ENCODE results near the gene ZBTB40.

DNA sequence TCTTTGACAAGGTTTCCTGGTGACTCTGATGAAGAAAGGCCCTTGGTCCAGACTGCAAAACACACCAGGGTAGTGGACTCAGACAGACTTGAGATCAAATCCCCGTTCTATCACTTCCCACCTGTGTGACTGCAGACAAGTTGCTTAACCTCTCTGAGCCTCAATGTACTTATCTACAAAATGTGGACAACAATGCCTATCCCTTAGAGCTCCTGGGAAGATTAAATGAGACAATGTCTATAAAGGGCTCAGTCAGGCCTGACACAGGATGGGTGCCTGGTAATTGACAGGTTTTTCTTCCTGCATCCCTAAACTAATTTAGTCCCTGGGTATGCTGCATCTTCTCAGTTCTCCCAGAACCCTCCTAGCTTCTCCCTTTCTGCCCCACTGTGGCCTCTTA lies 37.9 kb upstream of the ZBTB40 start:
- TF ChIP-seq, protein P1, sequence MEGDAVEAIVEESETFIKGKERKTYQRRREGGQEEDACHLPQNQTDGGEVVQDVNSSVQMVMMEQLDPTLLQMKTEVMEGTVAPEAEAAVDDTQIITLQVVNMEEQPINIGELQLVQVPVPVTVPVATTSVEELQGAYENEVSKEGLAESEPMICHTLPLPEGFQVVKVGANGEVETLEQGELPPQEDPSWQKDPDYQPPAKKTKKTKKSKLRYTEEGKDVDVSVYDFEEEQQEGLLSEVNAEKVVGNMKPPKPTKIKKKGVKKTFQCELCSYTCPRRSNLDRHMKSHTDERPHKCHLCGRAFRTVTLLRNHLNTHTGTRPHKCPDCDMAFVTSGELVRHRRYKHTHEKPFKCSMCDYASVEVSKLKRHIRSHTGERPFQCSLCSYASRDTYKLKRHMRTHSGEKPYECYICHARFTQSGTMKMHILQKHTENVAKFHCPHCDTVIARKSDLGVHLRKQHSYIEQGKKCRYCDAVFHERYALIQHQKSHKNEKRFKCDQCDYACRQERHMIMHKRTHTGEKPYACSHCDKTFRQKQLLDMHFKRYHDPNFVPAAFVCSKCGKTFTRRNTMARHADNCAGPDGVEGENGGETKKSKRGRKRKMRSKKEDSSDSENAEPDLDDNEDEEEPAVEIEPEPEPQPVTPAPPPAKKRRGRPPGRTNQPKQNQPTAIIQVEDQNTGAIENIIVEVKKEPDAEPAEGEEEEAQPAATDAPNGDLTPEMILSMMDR (IDR thresholded peaks at IDR 0.05 in 4 of 5, conservative IDR thresholded peaks at IDR 0.05 in 1 of 5), result no peak
- no peak for TF ChIP-seq POLR2A (IDR thresholded peaks at IDR 0.05)

Data from gastrocnemius medialis (tissue), 4 donors.